GM23248 (cell line): ENCODE data around the gene SCN8A. TPM values are rescaled to one million over a fixed set of nuclear protein-coding genes. Genes with fewer than 3 reads are reported as not detected.

Experiments
- DNase-seq: peaks from one replicate; pipeline ENCODE4 v3.0.0-alpha.2; 2015
- H2AFZ ChIP-seq: fragments of 200-600 bp; sonication (generic); 2 replicates; pipeline ENCODE4 v1.6.1; 2016; ENCODE audit warnings: antibody characterized with exemption
- H3F3A ChIP-seq: fragments of 200-600 bp; sonication (generic); 2 replicates; pipeline ENCODE4 v1.6.1; 2016; ENCODE audit warnings: mild to moderate bottlenecking, antibody characterized with exemption, mixed run types; ENCODE audit not compliant: insufficient read depth
- H3K27ac ChIP-seq: fragments of 200-600 bp; sonication (generic); 2 replicates; pipeline ENCODE4 v1.5.1; 2016; ENCODE audit warnings: mild to moderate bottlenecking
- H3K27me3 ChIP-seq: fragments of 200-600 bp; sonication (generic); replicated peaks from 2 replicates; pipeline ENCODE4 v1.6.1; 2016; ENCODE audit warnings: mild to moderate bottlenecking; ENCODE audit not compliant: insufficient read depth
- H3K36me3 ChIP-seq: fragments of 200-600 bp; sonication (generic); 2 replicates; pipeline ENCODE4 v1.6.1; 2016; ENCODE audit warnings: low read depth, mild to moderate bottlenecking
- H3K4me1 ChIP-seq: fragments of 200-600 bp; sonication (generic); 2 replicates; pipeline ENCODE4 v1.6.1; 2016; ENCODE audit warnings: mild to moderate bottlenecking; ENCODE audit not compliant: insufficient read depth
- H3K4me2 ChIP-seq: fragments of 200-600 bp; sonication (generic); one replicate; pipeline ENCODE4 v1.6.1; 2016; ENCODE audit warnings: mild to moderate bottlenecking; ENCODE audit not compliant: unreplicated experiment
- H3K4me3 ChIP-seq: fragments of 200-600 bp; sonication (generic); 2 replicates; pipeline ENCODE4 v1.5.1; 2016; ENCODE audit warnings: mild to moderate bottlenecking
- H3K79me2 ChIP-seq: fragments of 200-600 bp; sonication (generic); 2 replicates; pipeline ENCODE4 v1.6.1; 2016; ENCODE audit warnings: mild to moderate bottlenecking; ENCODE audit not compliant: insufficient read depth
- H3K9ac ChIP-seq: fragments of 200-600 bp; sonication (generic); 2 replicates; pipeline ENCODE4 v1.6.1; 2016; ENCODE audit warnings: mild to moderate bottlenecking
- H3K9me2 ChIP-seq: fragments of 200-600 bp; sonication (generic); 2 replicates; pipeline ENCODE4 v1.6.1; 2016; ENCODE audit warnings: mixed run types, mild to moderate bottlenecking, moderate library complexity; ENCODE audit not compliant: insufficient read depth
- H3K9me3 ChIP-seq: fragments of 200-600 bp; sonication (generic); one replicate; pipeline ENCODE4 v1.6.1; 2017; ENCODE audit warnings: low read depth
- H4K20me1 ChIP-seq: fragments of 200-600 bp; sonication (generic); 2 replicates; pipeline ENCODE4 v1.6.0; 2016; ENCODE audit not compliant: insufficient read depth
- EZH2 ChIP-seq: fragments of 200-600 bp; sonication (generic); IDR thresholded peaks from 2 replicates; pipeline ENCODE4 v1.6.1; 2018; ENCODE audit warnings: antibody characterized with exemption, mild to moderate bottlenecking; ENCODE audit not compliant: insufficient read depth, poor library complexity, severe bottlenecking
- EZH2phosphoT487 ChIP-seq: fragments of 200-600 bp; sonication (generic); IDR thresholded peaks from 2 replicates; pipeline ENCODE4 v1.6.1; 2018; ENCODE audit warnings: antibody characterized with exemption, moderate library complexity, mild to moderate bottlenecking, low read depth; ENCODE audit not compliant: insufficient read depth
- WGBS, 2 experiments: methylation state at CpG; one replicate each; pipeline ENCODE4 v1.1.6; 2015 to 2017; ENCODE audit warnings: low lambda C conversion rate in 2 of 2, low coverage in 1 of 2; ENCODE audit errors: missing lambda C conversion rate in 2 of 2; 5-methylcytosine and 5-hydroxymethylcytosine counted together
- in situ Hi-C: fragments of 300-500 bp; cut with MboI; formaldehyde crosslinking; loops from 2 replicates; pipeline ENCODE4 v1.15.0; 2020
- polyA plus RNA-seq: library from polyadenylated mRNA; unstranded; fragments of >200 nt; fragmentation: Nextera tagmentation; extraction: Ambion mirVana; gene quantifications from 2 replicates; pipeline ENCODE4 v1.2.1, GENCODE V29; 2016
- total RNA-seq: library from RNA; depleted of rRNA; stranded (reverse); fragments of >200 nt; shearing (Covaris generic); gene quantifications from 2 replicates; pipeline ENCODE4 v1.2.3, GENCODE V29; 2014

Gene SCN8A
- total and polyA plus RNA-seq, 2 experiments from 2014 or later, result 6.7 to 13.8 TPM

- no peaks in the 10 kb centered on the region for H3K79me2 ChIP-seq
- no peak overlapping the region for H3K27ac ChIP-seq
- peaks cover 30% of the 10 kb centered on the region for H3K4me1 ChIP-seq
- no peaks in the 10 kb centered on the region for H3K27me3 ChIP-seq
- H4K20me1 ChIP-seq, result no peaks in the 10 kb centered on the region
- WGBS, 2 experiments, result 84 to 92% methylated on average over 2 of the region's 2 CpGs
- H3K9me3 ChIP-seq, result no peaks in the 10 kb centered on the region
- no peak overlapping the region for H2AFZ ChIP-seq
- DNase-seq, result no peak
- peaks cover 25% of the 10 kb centered on the region; the same call in 1 of the 2 replicates for H3F3A ChIP-seq
- in situ Hi-C loops, result no loop called here
- no peak overlapping the region for H3K4me3 ChIP-seq
- H3K4me2 ChIP-seq, result no peak overlapping the region
- peaks cover 23% of the 10 kb centered on the region for H3K36me3 ChIP-seq
- H3K9ac ChIP-seq, result no peak overlapping the region
- no peak for TF ChIP-seq EZH2
- no peak for TF ChIP-seq EZH2phosphoT487
- H3K9me2 ChIP-seq, result no peaks in the 10 kb centered on the region
Measured at GRCh38 chr12:51774933-51775332, 183.9 kb downstream of the SCN8A start.

- Histone ChIP-seq H2AFZ (no peak overlapping the region), H3K27ac (no peak overlapping the region), H3K4me1 (peaks cover 17% of the 10 kb centered on the region), H3K9me3 (no peaks in the 10 kb centered on the region), H3K4me2 (no peak overlapping the region), H3K4me3 (no peak overlapping the region), H3K36me3 (peaks cover 33% of the 10 kb centered on the region), H4K20me1 (no peaks in the 10 kb centered on the region), H3F3A (peaks cover 10% of the 10 kb centered on the region; the same call in 1 of the 2 replicates), H3K27me3 (no peaks in the 10 kb centered on the region), H3K9ac (no peak overlapping the region), H3K9me2 (no peaks in the 10 kb centered on the region), H3K79me2 (no peaks in the 10 kb centered on the region)
- no peak for DNase-seq
- 69 to 75% methylated on average over 2 of the region's 2 CpGs for WGBS, 2 experiments
- in situ Hi-C loops, result no loop called here
- TF ChIP-seq EZH2, result no peak
- no peak for TF ChIP-seq EZH2phosphoT487
Measured at GRCh38 chr12:51777457-51777856, 186.4 kb downstream of the SCN8A start.

- Histone ChIP-seq H3K36me3 (peaks cover 38% of the 10 kb centered on the region), H3K9me3 (no peaks in the 10 kb centered on the region), H3K79me2 (no peaks in the 10 kb centered on the region), H4K20me1 (no peaks in the 10 kb centered on the region), H3K4me3 (no peak overlapping the region), H2AFZ (no peak overlapping the region), H3F3A (peaks cover 8% of the 10 kb centered on the region; the same call in 1 of the 2 replicates), H3K4me1 (peaks cover 15% of the 10 kb centered on the region), H3K27ac (no peak overlapping the region), H3K27me3 (no peaks in the 10 kb centered on the region), H3K9ac (no peak overlapping the region), H3K4me2 (no peak overlapping the region), H3K9me2 (no peaks in the 10 kb centered on the region)
- in situ Hi-C loops, result no loop called here
- TF ChIP-seq EZH2phosphoT487 (no peak), EZH2 (no peak)
- 96 to 100% methylated on average over 3 of the region's 3 CpGs for WGBS, 2 experiments
- no peak for DNase-seq
Measured at GRCh38 chr12:51777973-51778372, 186.9 kb downstream of the SCN8A start.

GRCh38 chr12:51779876-51780275 lies 188.8 kb downstream of the SCN8A start:
- Histone ChIP-seq H2AFZ (no peak overlapping the region), H3K27ac (no peak overlapping the region), H3K79me2 (no peaks in the 10 kb centered on the region), H3K36me3 (peaks cover 32% of the 10 kb centered on the region; the same call in 1 of the 2 replicates), H3K9ac (no peak overlapping the region), H3K9me2 (no peaks in the 10 kb centered on the region), H3K4me2 (no peak overlapping the region), H3K4me1 (peaks cover 6% of the 10 kb centered on the region; the same call in 1 of the 2 replicates), H3F3A (0 out of 2 replicates have a peak, but pooled peaks cover 2% of the 10 kb centered on the region), H3K4me3 (no peak overlapping the region), H3K27me3 (no peaks in the 10 kb centered on the region), H3K9me3 (no peaks in the 10 kb centered on the region), H4K20me1 (no peaks in the 10 kb centered on the region)
- TF ChIP-seq EZH2 (no peak), EZH2phosphoT487 (no peak)
- DNase-seq, result no peak
- WGBS, 2 experiments, result 92 to 94% methylated on average over 5 of the region's 5 CpGs
- in situ Hi-C loops, result no loop called here

- 83 to 84% methylated on average over 3 of the region's 3 CpGs for WGBS, 2 experiments
- Histone ChIP-seq H3K9me3 (no peaks in the 10 kb centered on the region), H2AFZ (no peak overlapping the region), H3F3A (peaks cover 19% of the 10 kb centered on the region), H3K4me3 (no peak overlapping the region), H3K79me2 (no peaks in the 10 kb centered on the region), H3K27ac (no peak overlapping the region), H3K9me2 (no peaks in the 10 kb centered on the region), H3K4me2 (no peak overlapping the region), H3K27me3 (no peaks in the 10 kb centered on the region), H3K4me1 (peaks cover 21% of the 10 kb centered on the region), H4K20me1 (no peaks in the 10 kb centered on the region), H3K9ac (no peak overlapping the region), H3K36me3 (peaks cover 18% of the 10 kb centered on the region; the same call in 1 of the 2 replicates)
- no peak for TF ChIP-seq EZH2phosphoT487
- TF ChIP-seq EZH2, result no peak
- in situ Hi-C loops, result no loop called here
- no peak for DNase-seq
Measured at GRCh38 chr12:51784688-51785087, 193.7 kb downstream of the SCN8A start.
